ENCODE data around the gene CCR7. TPM values are rescaled to one million over a fixed set of nuclear protein-coding genes. Genes with fewer than 3 reads are reported as not detected.
A peak's percentile ranks its signal among the peaks of the same experiment; 100 is the strongest.

CCR7 gene
- total RNA-seq, 6 donors from 2014 or later = 0.30 to 2.8 (median 1.4) TPM; not detected in 2

- no peak for ATAC-seq (ENCODE audit: low FRiP score in 2 of 2)
- Histone ChIP-seq H3K9me3 (no peaks in the 10 kb centered on the region), H3K27me3 (no peaks in the 10 kb centered on the region), H3K4me3 (no peak overlapping the region), H3K36me3 (no peaks in the 10 kb centered on the region), H3K4me1 (no peaks in the 10 kb centered on the region), H3K27ac (no peak overlapping the region)
- WGBS, 2 donors = 95 to 96% methylated on average over 2 of the region's 2 CpGs
- TF ChIP-seq EP300 (IDR thresholded peaks at IDR 0.05) (no peak), POLR2AphosphoS5 (IDR thresholded peaks at IDR 0.05) (no peak), CTCF (IDR thresholded peaks at IDR 0.05) (no peak), POLR2A (IDR thresholded peaks at IDR 0.05) (no peak)
- DNase-seq = no peak
These were observed 2.1 kb upstream of the CCR7 start for GRCh38 chr17:40567377-40567776.

GRCh38 chr17:40565769-40566409, 617 bp upstream of the CCR7 start:
- Histone ChIP-seq H3K4me3 (no peak overlapping the region), H3K36me3 (no peaks in the 10 kb centered on the region), H3K4me1 (peaks cover 0 to 2% (median 0%) of the 10 kb centered on the region in 4 donors), H3K27ac (peak overlapping the region in 1 of 4 donors; percentile 24), H3K27me3 (no peaks in the 10 kb centered on the region), H3K9me3 (no peaks in the 10 kb centered on the region)
- DNase-seq (no peak), ATAC-seq (ENCODE audit: low FRiP score in 2 of 2) (no peak)
- TF ChIP-seq CTCF (IDR thresholded peaks at IDR 0.05) (no peak), EP300 (IDR thresholded peaks at IDR 0.05) (no peak), POLR2AphosphoS5 (IDR thresholded peaks at IDR 0.05) (no peak), POLR2A (IDR thresholded peaks at IDR 0.05) (no peak)
- 42 to 48% methylated on average over 2 of the region's 2 CpGs for WGBS, 2 donors

GRCh38 chr17:40564195-40564882, 933 bp downstream of the CCR7 start:
- DNase-seq (no peak), ATAC-seq (ENCODE audit: low FRiP score in 2 of 2) (no peak)
- TF ChIP-seq EP300 (IDR thresholded peaks at IDR 0.05) (no peak), POLR2AphosphoS5 (IDR thresholded peaks at IDR 0.05) (no peak), CTCF (IDR thresholded peaks at IDR 0.05) (no peak), POLR2A (IDR thresholded peaks at IDR 0.05) (no peak)
- Histone ChIP-seq H3K4me3 (peak overlapping the region in 1 of 4 donors; percentile 1), H3K27me3 (no peaks in the 10 kb centered on the region), H3K27ac (no peak overlapping the region), H3K4me1 (peaks cover 11 to 16% (median 14%) of the 10 kb centered on the region in 4 donors), H3K9me3 (no peaks in the 10 kb centered on the region), H3K36me3 (no peaks in the 10 kb centered on the region)
- 82 to 85% methylated on average over 13 of the region's 13 CpGs for WGBS, 2 donors

- Histone ChIP-seq H3K27ac (no peak overlapping the region), H3K4me3 (no peak overlapping the region), H3K9me3 (no peaks in the 10 kb centered on the region), H3K36me3 (no peaks in the 10 kb centered on the region), H3K27me3 (no peaks in the 10 kb centered on the region), H3K4me1 (peaks cover 11 to 18% (median 15%) of the 10 kb centered on the region in 4 donors)
- TF ChIP-seq POLR2A (IDR thresholded peaks at IDR 0.05) = no peak
- TF ChIP-seq POLR2AphosphoS5 (IDR thresholded peaks at IDR 0.05) = no peak
- TF ChIP-seq CTCF (IDR thresholded peaks at IDR 0.05) = no peak
- no peak for TF ChIP-seq EP300 (IDR thresholded peaks at IDR 0.05)
- 70 to 79% methylated on average over 9 to 13 of the region's 13 CpGs for WGBS, 2 donors
- no peak for DNase-seq
- ATAC-seq (ENCODE audit: low FRiP score in 2 of 2) = no peak
These were observed 1.8 kb downstream of the CCR7 start for GRCh38 chr17:40563220-40564052.
